ENCODE measurements around the gene RGPD3. TPM values are rescaled to one million over a fixed set of nuclear protein-coding genes. Genes with fewer than 3 reads are reported as not detected.
"Not testable (repeated sequence)": the region's sequence is repeated elsewhere in the genome, so short reads cannot be mapped to it uniquely, and the experiment has no call there.

RGPD3 gene
- total and polyA plus RNA-seq, 9 of the 15 experiments (the other 6 are each of a cell fraction or from before 2014, with no cell fraction given), result 0.01 to 0.03 TPM; not detected in 7

- H2AFZ ChIP-seq (ENCODE audit: low read depth, low read length); CTCF ChIA-PET (ENCODE audit: low intra/inter-chr PET ratio); DNase-seq (ENCODE audit: extremely low read depth in 1 of 4, low spot score in 3 of 4); H3K27me3 ChIP-seq (ENCODE audit: control insufficient read depth in 2 of 2, insufficient read depth in 2 of 2, low read length in 2 of 2); POLR2A ChIA-PET; H4K20me1 ChIP-seq (replicated peaks; ENCODE audit: control insufficient read depth, insufficient read depth, low read length); H3K9me3 ChIP-seq (replicated peaks; ENCODE audit: control insufficient read depth, insufficient read depth, low read depth, low read length); H3K4me2 ChIP-seq (ENCODE audit: insufficient read depth, low read length); BruUV-seq (replicated peaks); H3K79me2 ChIP-seq (ENCODE audit: control insufficient read depth, insufficient read depth, low read length); H3K36me3 ChIP-seq (ENCODE audit: control insufficient read depth, insufficient read depth, low read length); H3K4me1 ChIP-seq (replicated peaks in 1 of 2; ENCODE audit: control insufficient read depth in 2 of 2, insufficient read depth in 2 of 2, low read length in 2 of 2); in situ Hi-C loops (cut with MboI); intact Hi-C loops (cut with micrococcal nuclease); ATAC-seq; H3K9me1 ChIP-seq (ENCODE audit: control insufficient read depth, insufficient read depth, low read length); H3K4me3 ChIP-seq; H3K9ac ChIP-seq (ENCODE audit: insufficient read depth in 1 of 2, low read depth in 2 of 2, low read length in 2 of 2); H3K27ac ChIP-seq (ENCODE audit: extremely low read depth, low read depth, low read length); FAIRE-seq: not testable (repeated sequence)
- 0% methylated on average over 5 of the region's 5 CpGs for WGBS (ENCODE audit: insufficient coverage, low coverage, missing lambda C conversion rate)
These were observed 77.5 kb downstream of the RGPD3 start for GRCh38 chr2:106390680-106391079.

- H3K9me1 ChIP-seq (ENCODE audit: control insufficient read depth, insufficient read depth, low read length); BruUV-seq (replicated peaks); H2AFZ ChIP-seq (ENCODE audit: low read depth, low read length); H3K36me3 ChIP-seq (ENCODE audit: control insufficient read depth, insufficient read depth, low read length); H3K79me2 ChIP-seq (ENCODE audit: control insufficient read depth, insufficient read depth, low read length); intact Hi-C loops (cut with micrococcal nuclease); H3K9me3 ChIP-seq (replicated peaks; ENCODE audit: control insufficient read depth, insufficient read depth, low read depth, low read length); DNase-seq (ENCODE audit: extremely low read depth in 1 of 4, low spot score in 3 of 4); CTCF ChIA-PET (ENCODE audit: low intra/inter-chr PET ratio); H3K4me1 ChIP-seq (replicated peaks in 1 of 2; ENCODE audit: control insufficient read depth in 2 of 2, insufficient read depth in 2 of 2, low read length in 2 of 2); in situ Hi-C loops (cut with MboI); H3K9ac ChIP-seq (ENCODE audit: insufficient read depth in 1 of 2, low read depth in 2 of 2, low read length in 2 of 2); H4K20me1 ChIP-seq (replicated peaks; ENCODE audit: control insufficient read depth, insufficient read depth, low read length); ATAC-seq; FAIRE-seq; H3K4me2 ChIP-seq (ENCODE audit: insufficient read depth, low read length); POLR2A ChIA-PET; H3K27ac ChIP-seq (ENCODE audit: extremely low read depth, low read depth, low read length); H3K27me3 ChIP-seq (ENCODE audit: control insufficient read depth in 2 of 2, insufficient read depth in 2 of 2, low read length in 2 of 2); H3K4me3 ChIP-seq: not testable (repeated sequence)
- 1% methylated on average over 6 of the region's 7 CpGs for WGBS (ENCODE audit: insufficient coverage, low coverage, missing lambda C conversion rate)
These were observed 79.3 kb downstream of the RGPD3 start for GRCh38 chr2:106388814-106389410.

GRCh38 chr2:106384548-106384947 is 83.7 kb downstream of the RGPD3 start:
- H2AFZ ChIP-seq (ENCODE audit: low read depth, low read length); ATAC-seq; H3K4me2 ChIP-seq (ENCODE audit: insufficient read depth, low read length); H4K20me1 ChIP-seq (replicated peaks; ENCODE audit: control insufficient read depth, insufficient read depth, low read length); DNase-seq (ENCODE audit: extremely low read depth in 1 of 4, low spot score in 3 of 4); H3K27ac ChIP-seq (ENCODE audit: extremely low read depth, low read depth, low read length); BruUV-seq (replicated peaks); POLR2A ChIA-PET; in situ Hi-C loops (cut with MboI); intact Hi-C loops (cut with micrococcal nuclease); FAIRE-seq; H3K9me1 ChIP-seq (ENCODE audit: control insufficient read depth, insufficient read depth, low read length); CTCF ChIA-PET (ENCODE audit: low intra/inter-chr PET ratio); H3K4me1 ChIP-seq (replicated peaks in 1 of 2; ENCODE audit: control insufficient read depth in 2 of 2, insufficient read depth in 2 of 2, low read length in 2 of 2); H3K79me2 ChIP-seq (ENCODE audit: control insufficient read depth, insufficient read depth, low read length); H3K36me3 ChIP-seq (ENCODE audit: control insufficient read depth, insufficient read depth, low read length); H3K9me3 ChIP-seq (replicated peaks; ENCODE audit: control insufficient read depth, insufficient read depth, low read depth, low read length); H3K27me3 ChIP-seq (ENCODE audit: control insufficient read depth in 2 of 2, insufficient read depth in 2 of 2, low read length in 2 of 2); H3K9ac ChIP-seq (ENCODE audit: insufficient read depth in 1 of 2, low read depth in 2 of 2, low read length in 2 of 2); H3K4me3 ChIP-seq: not testable (repeated sequence)
- 0% methylated on average over 7 of the region's 8 CpGs for whole genome bisulfite sequencing (ENCODE audit: insufficient coverage, low coverage, missing lambda C conversion rate)

GRCh38 chr2:106381867-106382266 is 86.3 kb downstream of the RGPD3 start:
- H3K27me3 ChIP-seq (ENCODE audit: control insufficient read depth in 2 of 2, insufficient read depth in 2 of 2, low read length in 2 of 2); H2AFZ ChIP-seq (ENCODE audit: low read depth, low read length); POLR2A ChIA-PET; DNase-seq (ENCODE audit: extremely low read depth in 1 of 4, low spot score in 3 of 4); H3K4me2 ChIP-seq (ENCODE audit: insufficient read depth, low read length); H4K20me1 ChIP-seq (replicated peaks; ENCODE audit: control insufficient read depth, insufficient read depth, low read length); H3K27ac ChIP-seq (ENCODE audit: extremely low read depth, low read depth, low read length); H3K9me1 ChIP-seq (ENCODE audit: control insufficient read depth, insufficient read depth, low read length); H3K9ac ChIP-seq (ENCODE audit: insufficient read depth in 1 of 2, low read depth in 2 of 2, low read length in 2 of 2); H3K79me2 ChIP-seq (ENCODE audit: control insufficient read depth, insufficient read depth, low read length); H3K36me3 ChIP-seq (ENCODE audit: control insufficient read depth, insufficient read depth, low read length); CTCF ChIA-PET (ENCODE audit: low intra/inter-chr PET ratio); H3K4me3 ChIP-seq; ATAC-seq; H3K4me1 ChIP-seq (replicated peaks in 1 of 2; ENCODE audit: control insufficient read depth in 2 of 2, insufficient read depth in 2 of 2, low read length in 2 of 2); BruUV-seq (replicated peaks); in situ Hi-C loops (cut with MboI); H3K9me3 ChIP-seq (replicated peaks; ENCODE audit: control insufficient read depth, insufficient read depth, low read depth, low read length); FAIRE-seq; intact Hi-C loops (cut with micrococcal nuclease): not testable (repeated sequence)
- WGBS (ENCODE audit: insufficient coverage, low coverage, missing lambda C conversion rate), result 4% methylated on average over 3 of the region's 4 CpGs
